Neural crest cell (in vitro differentiated cells): Measurements from ENCODE around the gene PEX7. TPM values are rescaled to one million over a fixed set of nuclear protein-coding genes. Genes with fewer than 3 reads are reported as not detected.

ENCODE experiments used
- DNase-seq: peaks from one replicate; pipeline ENCODE4 v3.0.0; 2021; ENCODE audit warnings: low read depth, mixed read lengths, low spot score
- H3K27ac Mint-ChIP-seq: one replicate; pipeline ENCODE4 v1.8.0; 2021; ENCODE audit warnings: mild to moderate bottlenecking, mixed read lengths; ENCODE audit not compliant: unreplicated experiment
- H3K27me3 Mint-ChIP-seq: 2 replicates; pipeline ENCODE4 v1.8.0; 2021; ENCODE audit warnings: low read depth, mild to moderate bottlenecking, mixed read lengths
- H3K36me3 Mint-ChIP-seq: 2 replicates; pipeline ENCODE4 v1.8.0; 2021; ENCODE audit warnings: low read depth, mild to moderate bottlenecking, mixed read lengths
- H3K4me1 Mint-ChIP-seq: 2 replicates; pipeline ENCODE4 v1.8.0; 2021; ENCODE audit warnings: mixed read lengths
- H3K4me3 Mint-ChIP-seq: one replicate; pipeline ENCODE4 v1.8.0; 2021; ENCODE audit warnings: mild to moderate bottlenecking, mixed read lengths
- H3K9me3 Mint-ChIP-seq: 2 replicates; pipeline ENCODE4 v1.8.0; 2021; ENCODE audit warnings: mixed read lengths
- total RNA-seq: library from RNA; stranded (reverse); gene quantifications from 2 replicates; pipeline ENCODE4 v1.2.1, GENCODE V29; 2021
- TF ChIP-seq, protein P1 (sequence below): fragments of 200-600 bp; sonication (generic); conservative IDR thresholded peaks from 2 replicates; pipeline ENCODE4 v1.5.0; 2021; ENCODE audit warnings: antibody characterized with exemption, mild to moderate bottlenecking

The PEX7 gene
- total RNA-seq, 1 donor from 2014 or later, result 5.3 TPM

DNA sequence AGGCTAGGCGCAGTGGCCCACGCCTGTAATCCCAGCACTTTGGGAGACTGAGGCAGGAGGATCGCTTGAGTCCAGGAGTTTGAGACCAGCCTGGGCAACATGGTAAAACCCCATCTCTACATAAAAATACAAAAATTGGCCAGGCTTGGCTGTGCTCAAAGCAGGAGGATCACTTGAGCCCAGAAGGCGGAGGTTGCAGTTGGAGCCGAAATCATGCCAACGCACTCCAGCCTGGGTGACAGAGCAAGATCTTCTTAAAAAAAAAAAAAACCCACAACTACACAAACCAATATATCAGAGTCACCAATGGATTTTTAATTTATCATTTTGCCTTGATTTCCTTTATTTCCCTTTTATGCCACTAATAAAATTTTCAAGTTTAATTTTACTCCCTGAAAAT, 39.4 kb upstream of the PEX7 start:
- H3K4me3 Mint-ChIP-seq, result no peak overlapping the region
- no peaks in the 10 kb centered on the region for H3K4me1 Mint-ChIP-seq
- no peak overlapping the region for H3K27ac Mint-ChIP-seq
- H3K27me3 Mint-ChIP-seq, result peaks cover 31% of the 10 kb centered on the region
- H3K36me3 Mint-ChIP-seq, result no peaks in the 10 kb centered on the region
- TF ChIP-seq, protein P1, sequence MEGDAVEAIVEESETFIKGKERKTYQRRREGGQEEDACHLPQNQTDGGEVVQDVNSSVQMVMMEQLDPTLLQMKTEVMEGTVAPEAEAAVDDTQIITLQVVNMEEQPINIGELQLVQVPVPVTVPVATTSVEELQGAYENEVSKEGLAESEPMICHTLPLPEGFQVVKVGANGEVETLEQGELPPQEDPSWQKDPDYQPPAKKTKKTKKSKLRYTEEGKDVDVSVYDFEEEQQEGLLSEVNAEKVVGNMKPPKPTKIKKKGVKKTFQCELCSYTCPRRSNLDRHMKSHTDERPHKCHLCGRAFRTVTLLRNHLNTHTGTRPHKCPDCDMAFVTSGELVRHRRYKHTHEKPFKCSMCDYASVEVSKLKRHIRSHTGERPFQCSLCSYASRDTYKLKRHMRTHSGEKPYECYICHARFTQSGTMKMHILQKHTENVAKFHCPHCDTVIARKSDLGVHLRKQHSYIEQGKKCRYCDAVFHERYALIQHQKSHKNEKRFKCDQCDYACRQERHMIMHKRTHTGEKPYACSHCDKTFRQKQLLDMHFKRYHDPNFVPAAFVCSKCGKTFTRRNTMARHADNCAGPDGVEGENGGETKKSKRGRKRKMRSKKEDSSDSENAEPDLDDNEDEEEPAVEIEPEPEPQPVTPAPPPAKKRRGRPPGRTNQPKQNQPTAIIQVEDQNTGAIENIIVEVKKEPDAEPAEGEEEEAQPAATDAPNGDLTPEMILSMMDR, result no peak
- no peaks in the 10 kb centered on the region for H3K9me3 Mint-ChIP-seq
- no peak for DNase-seq

DNA sequence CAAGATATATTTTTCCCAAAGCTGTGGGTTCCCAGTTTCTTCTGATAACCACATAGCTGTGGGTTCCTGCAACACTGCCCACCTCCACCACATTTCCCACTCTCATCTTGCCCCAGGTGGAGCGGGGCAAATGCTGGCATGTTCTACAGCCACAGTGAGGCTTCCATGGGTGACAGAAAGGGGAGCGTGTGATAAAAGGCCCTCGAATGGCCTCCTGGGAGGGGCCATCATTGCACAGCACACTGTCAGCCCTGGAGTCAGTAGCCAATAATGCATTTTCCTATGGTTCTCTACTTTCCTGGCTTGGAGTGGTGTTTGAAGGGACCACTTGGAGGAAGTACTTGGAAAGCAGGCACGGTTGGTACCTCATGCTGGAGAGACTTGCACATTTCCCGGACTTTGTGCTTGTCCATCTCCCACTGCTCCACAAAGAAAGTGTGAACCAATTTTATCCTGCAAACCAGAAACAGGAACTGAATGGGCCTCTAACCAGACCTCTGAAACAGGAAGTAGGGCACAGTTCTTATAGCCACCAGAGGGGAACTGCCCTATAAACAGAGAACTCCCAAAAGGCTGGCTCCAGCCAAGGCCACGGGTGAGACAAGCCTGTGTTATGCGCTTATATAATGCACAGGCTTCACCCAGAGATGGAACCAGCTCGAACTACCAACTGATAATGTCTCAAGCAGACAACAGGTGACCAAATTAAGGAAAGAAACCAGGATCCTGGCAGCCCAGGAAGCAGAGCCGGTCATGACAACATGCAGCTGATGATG, 38.7 kb upstream of the PEX7 start:
- TF ChIP-seq, protein P1, result no peak
- Mint-ChIP-seq H3K4me3 (no peak overlapping the region), H3K27me3 (peaks cover 37% of the 10 kb centered on the region), H3K9me3 (no peaks in the 10 kb centered on the region), H3K36me3 (no peaks in the 10 kb centered on the region), H3K4me1 (no peaks in the 10 kb centered on the region), H3K27ac (no peak overlapping the region)
- no peak for DNase-seq

GRCh38 chr6:136784271-136784664, 38.1 kb upstream of the PEX7 start:
- Mint-ChIP-seq H3K36me3 (no peaks in the 10 kb centered on the region), H3K4me1 (no peaks in the 10 kb centered on the region), H3K27ac (no peak overlapping the region), H3K9me3 (no peaks in the 10 kb centered on the region), H3K27me3 (peaks cover 43% of the 10 kb centered on the region), H3K4me3 (no peak overlapping the region)
- TF ChIP-seq, protein P1, result no peak
- DNase-seq, result no peak

DNA sequence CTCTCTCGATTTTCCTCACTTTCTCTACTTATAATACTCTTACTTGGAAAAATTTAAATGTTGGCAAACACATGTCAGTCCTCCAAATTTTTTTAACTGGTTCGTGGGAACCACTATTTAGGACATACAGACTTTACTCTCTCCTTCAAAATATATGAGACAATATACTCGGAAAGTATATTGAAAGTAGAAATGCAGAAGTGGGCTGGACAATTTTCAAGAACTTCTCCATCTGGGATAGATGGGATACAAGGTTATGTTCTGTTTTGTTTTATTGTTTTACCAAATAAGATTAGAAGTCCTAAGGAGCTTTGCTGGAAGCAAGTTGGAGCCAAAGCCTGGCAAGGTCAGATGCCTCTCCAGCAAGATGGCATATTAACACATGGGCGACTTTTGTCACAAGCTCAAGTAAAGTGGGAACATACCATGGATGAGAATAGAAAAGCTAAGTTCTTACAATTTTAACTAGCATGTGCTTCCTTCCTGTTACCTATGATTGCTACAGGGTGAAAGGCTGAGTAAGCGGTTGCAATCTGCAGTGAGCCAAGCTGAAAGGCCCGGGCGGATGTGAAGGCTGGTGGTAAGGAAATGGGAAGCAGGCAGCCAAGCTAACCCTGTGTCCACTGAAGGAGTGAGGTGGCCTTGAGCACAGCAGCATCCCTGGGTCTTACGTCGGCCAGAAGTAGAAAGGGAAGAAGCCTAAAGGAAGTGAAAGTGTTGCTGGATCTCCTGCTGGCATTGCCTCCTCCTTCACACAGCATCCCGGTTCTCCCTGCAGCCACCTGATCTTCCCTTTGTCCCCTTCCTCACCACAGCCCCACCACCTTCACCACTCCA, 37.3 kb upstream of the PEX7 start:
- Mint-ChIP-seq H3K9me3 (no peaks in the 10 kb centered on the region), H3K4me3 (no peak overlapping the region), H3K27ac (no peak overlapping the region), H3K36me3 (no peaks in the 10 kb centered on the region), H3K4me1 (no peaks in the 10 kb centered on the region), H3K27me3 (peaks cover 50% of the 10 kb centered on the region)
- TF ChIP-seq, protein P1, result no peak
- DNase-seq, result no peak

DNA sequence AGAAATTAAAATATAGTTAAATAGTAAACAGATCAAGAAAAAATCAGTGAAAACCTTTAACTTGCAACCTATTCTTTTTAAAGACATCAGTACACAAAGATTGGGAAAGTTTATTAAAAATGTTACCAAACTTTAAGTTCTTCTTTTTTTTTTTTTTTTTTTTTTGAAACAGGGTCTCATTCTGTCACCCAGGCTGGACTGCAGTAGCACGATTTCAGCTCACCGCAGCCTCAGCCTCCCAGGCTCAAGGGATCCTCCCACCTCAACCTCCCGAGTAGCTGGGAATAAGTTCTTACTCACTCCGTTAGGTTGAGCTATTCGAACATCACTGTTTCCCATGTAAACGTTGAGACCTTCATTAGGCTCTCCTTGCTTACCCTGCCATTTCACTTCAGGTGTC, 35.7 kb upstream of the PEX7 start:
- H3K27me3 Mint-ChIP-seq, result peaks cover 66% of the 10 kb centered on the region
- H3K27ac Mint-ChIP-seq, result no peak overlapping the region
- no peaks in the 10 kb centered on the region for H3K36me3 Mint-ChIP-seq
- H3K4me1 Mint-ChIP-seq, result peaks cover 7% of the 10 kb centered on the region
- H3K4me3 Mint-ChIP-seq, result no peak overlapping the region
- H3K9me3 Mint-ChIP-seq, result no peaks in the 10 kb centered on the region
- TF ChIP-seq, protein P1, result no peak
- DNase-seq, result no peak
